HG03521 (cell line): ENCODE measurements around the gene FASTK.

ENCODE experiments used
- ATAC-seq: cut with Tn5 transposase; IDR thresholded peaks from one replicate; pipeline ENCODE4 v1.9.1; 2021; ENCODE audit warnings: mild to moderate bottlenecking, moderate library complexity; ENCODE audit not compliant: unreplicated experiment

FASTK gene

DNA sequence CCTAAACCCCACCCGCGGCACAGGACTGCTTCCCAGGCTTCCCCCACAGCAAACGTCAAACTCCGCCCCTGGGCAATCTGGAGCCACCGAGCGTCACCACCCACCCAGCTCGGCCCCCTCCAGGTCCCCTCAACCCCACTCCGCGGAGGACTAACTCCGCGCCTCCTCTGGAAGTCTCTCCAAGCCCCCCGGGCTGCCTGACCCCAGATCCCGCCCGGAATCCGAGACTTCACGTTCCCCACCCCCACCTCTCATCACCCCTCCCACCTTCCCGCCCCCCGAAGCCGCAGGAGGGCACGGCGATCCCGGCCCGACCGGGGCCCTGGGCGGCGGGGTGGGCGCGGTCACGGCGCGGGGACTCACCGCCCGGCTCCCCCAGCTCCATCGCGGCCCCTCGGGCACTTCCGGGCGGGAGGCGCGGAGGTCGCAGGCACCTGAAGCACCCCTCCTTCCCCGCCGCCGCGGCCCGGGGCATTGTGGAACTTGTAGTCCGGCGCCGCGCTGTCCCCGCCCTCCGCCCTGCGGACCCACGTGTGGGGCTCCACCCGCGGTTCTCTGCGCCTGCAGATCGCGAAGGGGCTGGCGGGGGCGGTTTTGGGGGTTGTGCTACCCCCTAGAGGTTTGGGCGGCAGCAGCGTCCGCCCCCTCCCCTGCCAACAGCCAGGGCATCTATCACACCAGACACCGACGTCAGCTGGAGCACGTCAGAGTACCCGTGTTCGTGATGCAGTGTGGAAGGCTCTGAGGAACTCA is 2.6 kb upstream of the FASTK start, which contains the start of gene TMUB1:
TSS of gene TMUB1 (minus strand) at position 423 of the 753 bp plus-strand sequence. CDS start 930 bp downstream, outside the sequence.
- ATAC-seq = peak; percentile 52

DNA sequence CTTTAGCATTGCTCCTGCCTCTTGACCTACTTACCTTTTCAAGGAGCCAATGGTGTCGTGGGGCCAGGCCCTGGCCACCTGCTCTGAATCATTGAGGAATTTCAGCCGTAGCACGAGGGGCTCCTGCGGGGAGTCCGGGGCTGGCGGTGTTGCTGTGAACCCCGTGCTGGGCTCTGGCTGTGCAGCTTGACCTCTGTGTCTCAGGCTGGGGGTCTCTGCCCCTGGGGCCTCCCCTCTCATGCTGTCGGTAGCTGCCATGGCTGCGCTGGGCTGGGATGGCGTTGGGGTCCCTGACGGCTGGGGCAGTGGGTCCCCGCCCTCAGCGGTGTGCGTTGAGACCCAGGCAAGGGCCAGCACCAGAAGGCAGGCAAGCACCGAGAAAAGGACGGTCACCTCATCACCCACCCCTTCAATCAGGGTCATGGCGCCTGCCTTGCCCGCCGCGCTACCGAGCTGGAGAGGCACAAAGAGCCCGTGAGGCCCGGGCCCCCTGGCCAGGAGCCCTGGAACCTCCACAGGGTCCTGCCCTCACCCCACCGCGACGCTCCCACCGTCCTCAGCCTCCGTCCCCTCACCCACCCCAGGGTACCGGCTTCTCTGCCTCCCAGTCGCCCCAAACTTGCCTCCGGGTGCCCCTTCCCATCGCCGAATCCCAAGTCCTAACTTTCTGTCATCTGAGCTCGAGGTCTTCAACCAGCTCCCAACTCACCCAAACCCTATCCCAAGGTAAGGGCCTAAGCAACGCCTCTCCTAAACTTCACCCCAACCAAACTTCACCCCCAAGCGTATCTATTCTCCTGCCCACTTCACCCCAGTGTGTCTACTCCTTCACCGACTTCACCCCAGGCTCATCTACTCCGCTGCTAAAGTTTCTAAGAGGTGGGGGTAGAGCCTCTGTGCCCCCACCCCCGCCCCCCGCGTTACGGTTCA is 1.8 kb upstream of the FASTK start:
- no peak for ATAC-seq

DNA sequence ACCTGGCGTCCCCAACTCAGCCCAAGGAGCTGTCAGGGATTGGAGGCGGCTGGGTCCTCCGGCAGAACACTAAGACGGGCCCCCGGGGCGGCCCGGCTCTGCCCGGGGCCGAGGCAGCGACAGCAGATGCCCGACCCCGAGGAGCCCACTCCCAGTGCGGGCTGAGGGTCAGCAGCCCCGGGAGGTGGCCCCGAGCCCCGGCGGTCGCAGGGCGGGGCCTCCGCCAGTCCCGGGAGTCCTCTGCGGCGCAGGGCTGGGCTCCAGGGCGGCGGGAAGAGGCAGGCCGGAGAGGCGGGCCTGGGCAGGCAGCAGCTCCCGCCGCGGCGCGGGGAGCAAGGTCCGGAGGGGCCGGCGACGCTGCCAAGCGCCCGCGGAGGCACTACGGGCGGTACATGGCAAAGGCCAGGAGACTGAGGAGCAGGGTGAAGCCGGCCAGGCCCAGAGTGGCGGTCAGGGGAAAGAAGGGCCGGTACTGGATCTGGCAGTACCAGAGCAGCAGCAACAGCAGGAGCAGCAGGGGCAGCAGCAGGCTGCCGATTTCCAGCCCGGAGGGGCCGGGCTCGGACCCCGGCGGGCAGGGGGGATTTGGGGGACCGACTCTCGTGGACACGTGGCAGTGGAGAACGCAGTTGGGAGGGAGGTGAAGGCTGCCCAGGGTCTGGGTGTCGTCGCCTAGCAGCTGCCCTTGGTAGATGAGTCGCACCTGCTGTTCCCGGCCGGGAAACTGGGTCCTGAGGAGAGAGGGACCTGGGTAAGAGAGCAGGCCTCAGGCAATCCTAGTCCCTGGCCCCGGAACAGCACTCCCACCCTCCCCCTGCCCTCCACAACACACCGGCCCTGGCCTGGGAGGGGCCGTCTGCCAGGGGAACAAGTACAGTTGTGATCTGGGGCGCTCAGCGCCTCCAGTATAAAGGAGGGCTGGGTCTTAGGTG is 827 bp upstream of the FASTK start:
- no peak for ATAC-seq

DNA sequence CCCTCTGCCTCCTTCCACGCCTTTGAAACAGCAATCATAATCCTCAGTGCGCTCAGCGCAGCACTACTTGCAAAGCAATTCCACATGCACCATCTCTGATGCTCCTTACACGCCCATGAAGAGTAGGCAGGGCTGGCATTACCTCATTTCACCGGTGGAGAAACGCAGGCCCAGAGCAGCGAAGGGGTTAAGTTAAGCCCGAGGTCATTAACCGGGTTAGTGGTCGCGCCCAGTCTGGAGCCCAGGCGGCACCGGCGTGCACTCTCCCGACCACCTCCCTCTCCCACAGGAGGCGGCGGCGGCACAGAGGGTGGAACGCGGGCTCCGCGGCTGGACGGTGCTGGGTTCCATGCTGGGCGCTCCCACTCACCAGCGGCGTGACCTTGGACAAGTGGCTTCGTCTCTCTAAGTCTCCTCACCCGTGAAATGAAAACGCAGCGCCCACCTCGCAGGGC is 515 bp downstream of the FASTK start:
- ATAC-seq = peak; percentile 6

DNA sequence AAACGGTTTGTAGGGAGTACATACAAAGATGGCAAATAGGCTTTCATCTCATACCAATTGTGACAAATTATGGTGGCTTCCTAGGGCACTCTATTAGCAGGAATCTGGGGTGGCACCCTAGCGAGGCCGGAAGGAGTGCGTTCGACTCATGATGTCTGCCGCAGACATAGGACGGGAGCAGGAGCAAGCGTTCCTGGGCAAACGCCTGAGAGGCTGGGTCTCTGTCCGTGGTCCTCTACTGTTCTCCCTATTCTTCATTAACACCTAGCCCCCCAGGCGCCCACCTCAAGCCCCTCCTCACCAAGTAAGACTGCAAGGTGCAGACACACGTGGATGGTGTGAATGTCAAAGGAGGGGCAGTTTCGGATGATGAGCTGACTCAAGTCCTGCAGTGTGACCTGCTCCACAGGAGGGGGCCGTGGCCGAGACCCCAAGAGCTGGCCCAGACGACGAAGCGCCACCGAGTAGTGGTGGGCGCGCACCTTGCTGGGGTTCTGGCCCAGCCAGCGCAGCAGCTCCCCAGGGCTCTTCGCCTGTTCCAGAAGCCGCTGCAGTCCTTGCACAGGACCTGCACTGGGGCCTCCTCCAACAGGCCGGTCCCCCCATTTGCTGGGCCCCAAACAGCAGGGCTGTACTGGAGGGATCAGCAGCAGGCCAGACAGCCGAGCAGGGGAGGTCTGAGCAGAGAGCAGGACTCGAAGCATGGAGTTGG is 1.3 kb downstream of the FASTK start:
- ATAC-seq = no peak

DNA sequence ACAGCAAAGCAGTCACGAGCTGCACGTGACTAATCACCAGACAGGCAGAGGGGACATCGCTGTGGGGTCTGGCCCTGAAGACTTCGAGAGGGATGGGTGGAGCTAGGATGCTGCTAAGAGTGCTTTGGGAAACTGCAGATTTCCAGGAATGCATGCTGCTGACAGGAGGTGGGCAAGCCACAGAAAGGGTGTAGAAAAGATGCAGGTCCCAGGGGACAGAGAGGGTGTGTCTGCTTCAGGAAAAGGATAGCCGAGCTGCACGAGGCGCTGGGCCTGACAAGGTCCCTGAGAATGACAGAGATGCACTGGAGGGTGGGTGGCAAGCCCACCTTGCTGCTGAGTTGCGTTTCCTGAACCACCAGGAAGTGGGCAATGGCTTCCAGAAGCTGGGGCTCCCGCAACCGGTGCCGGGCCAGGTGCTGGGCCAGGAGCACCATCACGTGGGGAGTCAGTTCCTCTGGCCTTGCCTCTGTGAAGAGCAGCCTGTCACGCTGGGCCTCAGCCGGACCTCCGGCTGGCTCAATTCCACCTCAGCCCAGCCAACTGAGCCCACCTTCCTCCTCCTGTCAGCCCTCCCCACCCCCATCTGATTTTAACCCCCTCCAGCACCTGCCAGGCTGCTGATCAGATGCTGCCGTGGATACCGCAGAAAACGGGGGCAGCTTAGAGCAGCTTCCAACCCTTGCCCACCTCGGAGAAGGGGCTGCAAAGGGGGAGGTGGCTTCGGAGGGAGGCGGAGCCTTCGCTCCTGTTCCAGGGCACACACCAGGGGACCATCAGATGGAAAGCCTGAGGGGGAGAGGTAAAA is 2.2 kb downstream of the FASTK start:
- ATAC-seq = no peak

DNA sequence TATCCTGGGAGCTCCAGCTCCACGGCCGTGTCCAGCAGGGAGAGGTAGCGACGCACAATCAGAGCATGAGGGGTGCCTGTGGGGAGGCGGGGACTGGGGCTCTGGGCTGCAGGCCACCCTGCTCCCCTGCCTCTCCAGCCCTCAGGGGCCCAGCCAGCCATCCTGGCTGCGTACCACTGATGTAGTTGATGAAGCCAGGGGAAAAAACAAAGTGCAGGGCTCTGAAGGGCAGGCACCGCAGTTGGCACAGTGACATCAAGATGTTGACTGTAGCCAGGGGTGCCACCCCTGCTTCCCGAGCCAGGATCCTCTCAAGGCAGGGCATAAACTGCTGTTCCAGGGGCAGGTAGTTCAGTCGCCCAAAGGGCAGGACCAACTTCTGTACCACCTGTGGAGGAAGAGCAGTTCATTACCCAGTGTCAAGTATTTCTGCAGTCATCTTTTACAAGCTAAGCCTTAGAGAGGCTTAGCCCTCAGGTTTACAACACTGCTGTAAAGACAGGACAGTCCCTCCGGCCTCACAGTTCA is 2.8 kb downstream of the FASTK start:
- no peak for ATAC-seq

DNA sequence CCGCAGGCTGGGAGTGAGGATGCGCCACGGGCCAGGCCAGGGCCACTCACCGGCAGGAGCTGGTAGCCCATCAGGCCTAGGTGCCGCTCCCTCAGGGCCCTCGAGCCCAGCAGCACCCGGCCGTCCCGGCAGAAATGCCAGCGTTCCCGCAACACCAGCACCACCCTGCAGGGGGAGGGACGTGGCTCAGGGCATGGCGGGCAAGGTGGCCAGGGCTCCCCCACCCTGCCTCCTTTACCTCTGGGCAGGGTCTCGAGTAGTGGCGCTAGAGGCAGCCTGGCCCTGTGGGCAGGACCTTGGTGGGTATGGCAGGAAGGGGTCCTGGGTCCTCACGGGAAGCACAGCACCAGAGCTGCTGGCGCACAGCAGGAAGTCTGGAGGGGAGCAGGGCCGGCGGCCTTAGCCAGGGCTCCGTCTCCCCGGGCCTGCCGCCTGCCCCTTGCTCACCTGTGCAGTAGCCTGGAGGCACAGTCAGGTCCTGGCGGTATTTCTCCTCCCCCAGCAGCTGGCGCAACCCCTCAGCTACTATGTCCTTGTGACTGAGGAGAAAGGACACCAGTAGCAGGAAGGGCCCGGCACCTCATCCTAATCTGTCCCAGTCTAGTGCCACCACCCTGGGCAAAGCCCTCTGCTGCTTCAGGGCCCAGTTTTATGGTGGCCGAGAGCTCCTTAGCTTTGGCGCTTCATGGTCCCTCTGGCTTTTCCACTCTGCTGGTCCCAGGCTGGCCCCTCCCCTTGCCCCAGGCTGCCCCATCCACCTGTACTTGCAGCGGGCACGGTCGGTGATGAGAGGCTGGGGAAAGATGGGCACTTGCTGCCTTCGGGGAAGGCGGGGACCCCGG is 3.5 kb downstream of the FASTK start:
- no peak for ATAC-seq

DNA sequence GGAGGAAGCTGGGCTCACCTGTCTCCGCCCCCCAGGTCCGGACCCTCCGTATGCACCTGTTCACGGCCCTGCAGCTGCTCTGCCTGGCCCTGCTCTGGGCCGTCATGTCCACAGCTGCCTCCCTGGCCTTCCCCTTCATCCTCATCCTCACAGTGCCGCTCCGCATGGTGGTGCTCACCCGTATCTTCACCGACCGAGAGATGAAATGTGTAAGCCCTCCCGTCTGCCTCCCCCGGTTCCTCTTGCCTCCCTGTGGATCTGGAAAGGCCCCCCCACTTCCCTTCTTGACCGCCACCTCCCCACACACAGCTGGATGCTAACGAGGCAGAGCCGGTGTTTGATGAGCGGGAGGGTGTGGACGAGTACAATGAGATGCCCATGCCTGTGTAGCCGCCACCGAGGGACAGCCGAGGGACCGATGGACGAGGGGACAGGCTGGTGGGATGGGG is 4.6 kb downstream of the FASTK start:
- no peak for ATAC-seq

DNA sequence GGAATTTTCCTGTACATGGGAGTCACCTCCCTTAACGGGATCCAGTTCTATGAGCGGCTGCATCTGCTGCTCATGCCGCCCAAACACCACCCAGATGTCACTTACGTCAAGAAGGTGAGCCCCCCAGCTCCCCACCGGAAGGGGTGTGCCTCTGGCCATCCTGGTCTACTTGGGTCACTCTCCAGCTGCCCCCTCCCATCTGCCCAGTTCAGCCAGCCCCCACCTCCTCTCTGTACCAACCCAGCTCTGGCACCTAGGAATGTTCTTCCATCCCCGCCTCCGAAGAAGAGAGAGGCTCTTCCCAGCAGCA is 5.0 kb downstream of the FASTK start:
- no peak for ATAC-seq

DNA sequence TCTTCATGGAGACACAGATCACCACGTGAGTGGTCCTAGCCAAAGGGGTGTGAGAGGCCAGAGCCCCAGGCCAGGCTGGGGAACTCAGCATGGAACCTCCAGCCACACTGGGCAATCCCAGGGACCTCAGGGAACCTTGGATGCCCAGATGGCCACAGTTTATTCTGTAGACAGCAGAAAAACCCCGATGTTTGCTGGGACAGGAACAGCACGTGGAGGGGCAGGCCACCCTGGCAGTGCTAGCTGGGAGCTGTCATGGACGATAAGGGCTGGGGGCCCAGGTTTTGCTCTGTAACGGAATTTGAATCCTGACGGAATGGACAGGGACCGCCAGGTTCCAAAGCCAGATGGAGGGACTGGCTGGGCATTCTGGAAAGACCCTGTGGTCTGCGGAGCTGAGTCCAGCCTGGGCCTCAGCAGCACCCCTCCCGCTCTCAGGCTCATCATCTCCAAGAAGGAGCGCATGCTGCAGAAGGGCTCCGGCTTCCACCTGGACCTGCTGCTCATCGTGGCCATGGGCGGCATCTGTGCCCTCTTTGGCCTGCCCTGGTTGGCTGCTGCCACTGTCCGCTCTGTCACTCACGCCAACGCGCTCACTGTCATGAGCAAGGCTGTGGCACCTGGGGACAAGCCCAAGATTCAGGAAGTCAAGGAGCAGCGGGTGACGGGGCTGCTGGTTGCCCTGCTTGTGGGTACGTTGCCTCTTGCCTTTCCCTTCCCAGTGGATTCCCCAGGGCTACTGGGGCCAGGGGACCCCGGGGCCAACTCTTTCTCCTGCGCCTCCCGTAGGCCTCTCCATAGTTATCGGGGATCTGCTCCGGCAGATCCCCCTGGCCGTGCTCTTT is 5.6 kb downstream of the FASTK start:
- ATAC-seq = no peak

DNA sequence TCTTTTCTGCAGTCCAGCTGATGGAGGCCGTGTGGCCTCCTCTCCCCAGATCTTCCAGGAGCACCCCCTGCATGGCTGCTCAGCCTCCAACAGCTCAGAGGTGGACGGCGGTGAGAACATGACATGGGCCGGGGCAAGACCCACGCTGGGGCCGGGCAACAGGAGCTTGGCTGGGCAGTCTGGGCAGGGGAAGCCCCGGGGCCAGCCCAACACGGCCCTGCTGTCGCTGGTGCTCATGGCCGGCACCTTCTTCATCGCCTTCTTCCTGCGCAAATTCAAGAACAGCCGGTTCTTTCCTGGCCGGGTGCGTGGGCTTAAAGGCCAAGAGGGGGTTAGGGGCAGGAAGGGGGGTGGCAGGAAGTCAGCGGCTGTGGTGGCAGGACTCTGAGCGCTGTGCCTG is 6.6 kb downstream of the FASTK start:
- no peak for ATAC-seq

DNA sequence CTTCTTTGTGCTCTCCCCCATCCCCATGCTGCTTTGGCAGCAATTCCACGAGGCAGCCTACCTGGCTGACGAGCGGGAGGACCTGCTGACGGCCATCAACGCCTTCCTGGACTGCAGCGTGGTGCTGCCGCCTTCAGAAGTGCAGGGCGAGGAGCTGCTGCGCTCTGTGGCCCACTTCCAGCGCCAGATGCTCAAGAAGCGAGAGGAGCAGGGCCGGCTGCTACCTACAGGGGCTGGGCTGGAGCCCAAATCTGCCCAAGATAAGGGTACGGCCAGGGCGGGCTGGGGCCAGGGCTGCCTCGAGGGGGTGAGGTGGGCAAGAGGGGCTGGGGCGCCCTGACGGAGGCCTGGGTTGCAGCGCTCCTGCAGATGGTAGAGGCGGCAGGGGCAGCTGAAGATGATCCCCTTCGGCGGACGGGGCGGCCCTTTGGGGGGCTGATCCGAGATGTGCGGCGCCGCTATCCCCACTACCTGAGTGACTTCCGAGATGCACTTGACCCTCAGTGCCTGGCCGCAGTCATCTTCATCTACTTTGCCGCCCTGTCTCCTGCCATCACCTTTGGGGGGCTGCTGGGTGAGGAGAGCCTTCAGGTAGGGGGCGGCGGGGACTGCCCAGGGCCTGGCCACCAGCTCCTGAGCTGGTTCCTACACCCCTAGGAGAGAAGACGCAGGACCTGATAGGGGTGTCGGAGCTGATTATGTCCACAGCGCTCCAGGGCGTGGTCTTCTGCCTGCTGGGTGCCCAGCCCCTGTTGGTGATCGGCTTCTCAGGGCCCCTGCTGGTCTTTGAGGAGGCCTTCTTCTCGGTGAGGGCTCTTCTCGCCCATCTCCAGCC is 9.4 kb downstream of the FASTK start:
- no peak for ATAC-seq

DNA sequence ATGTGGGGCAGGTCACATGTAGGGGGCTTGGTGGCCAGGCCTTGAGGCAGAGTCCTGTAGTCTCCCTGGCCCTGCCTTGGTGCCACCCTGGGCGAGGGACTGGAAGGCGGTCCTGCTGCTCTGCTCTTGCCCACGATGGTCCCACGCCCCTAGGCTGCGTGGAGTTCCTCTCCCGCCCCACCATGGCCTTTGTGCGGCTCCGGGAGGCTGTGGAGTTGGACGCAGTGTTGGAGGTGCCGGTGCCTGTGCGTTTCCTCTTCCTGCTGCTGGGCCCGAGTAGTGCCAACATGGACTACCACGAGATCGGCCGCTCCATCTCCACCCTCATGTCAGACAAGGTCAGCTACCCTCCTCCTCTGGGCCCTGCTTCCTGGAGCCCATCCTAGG is 10.0 kb downstream of the FASTK start:
- ATAC-seq = no peak

DNA sequence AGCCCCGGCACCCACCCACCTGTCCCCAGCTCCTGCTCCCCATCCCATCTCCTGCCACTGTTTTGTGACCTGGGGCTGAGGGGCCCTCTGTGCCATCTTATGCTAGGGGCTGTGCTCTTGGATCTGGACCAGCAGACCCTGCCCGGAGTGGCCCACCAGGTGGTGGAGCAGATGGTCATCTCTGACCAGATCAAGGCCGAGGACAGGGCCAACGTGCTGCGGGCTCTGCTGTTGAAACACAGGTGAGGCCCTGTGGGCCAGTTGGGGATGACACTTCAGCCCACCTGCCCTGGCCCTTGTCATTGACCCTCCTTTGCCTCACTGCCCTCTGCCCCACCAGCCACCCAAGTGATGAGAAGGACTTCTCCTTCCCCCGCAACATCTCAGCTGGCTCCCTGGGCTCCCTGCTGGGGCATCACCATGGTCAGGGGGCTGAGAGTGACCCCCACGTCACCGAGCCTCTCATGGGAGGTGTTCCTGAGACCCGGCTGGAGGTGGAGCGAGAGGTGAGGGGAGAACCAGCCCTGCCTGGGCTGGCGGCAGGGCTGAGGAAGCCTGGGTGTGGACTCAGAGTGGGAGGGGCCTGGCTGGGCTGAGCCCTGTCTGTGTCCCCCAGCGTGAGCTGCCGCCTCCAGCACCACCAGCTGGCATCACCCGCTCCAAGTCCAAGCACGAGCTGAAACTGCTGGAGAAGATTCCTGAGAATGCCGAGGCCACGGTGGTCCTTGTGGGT is 10.6 kb downstream of the FASTK start:
- ATAC-seq = no peak
